Stomach (tissue), 4 donors: ENCODE measurements around the gene FNDC3B.

Source experiments
- CTCF ChIP-seq, 7 experiments: fragments of 450-650 bp in 4 of 7; fragments of 200-600 bp in 3 of 7; sonication (generic) in 3 of 7; IDR thresholded peaks; one replicate each; pipeline ENCODE4 v1.5.1; 2016 to 2019; ENCODE audit warnings: antibody characterized with exemption in 7 of 7, control low read depth in 2 of 7, mild to moderate bottlenecking in 1 of 7
- EP300 ChIP-seq: sonication (generic); formaldehyde crosslinking; IDR thresholded peaks from one replicate; pipeline ENCODE4 v1.6.1; 2017; ENCODE audit warnings: antibody characterized with exemption
- POLR2A ChIP-seq, 4 donors: fragments of 450-650 bp; IDR thresholded peaks; one replicate each; pipeline ENCODE4 v1.6.1; 2016; ENCODE audit warnings: antibody characterized with exemption in 4 of 4, control low read depth in 2 of 4, mild to moderate bottlenecking in 1 of 4, moderate library complexity in 1 of 4

GRCh38 chr3:172246107-172246844 is 206.9 kb downstream of the FNDC3B start:
- TF ChIP-seq CTCF (IDR thresholded peaks at IDR 0.05), result no peak
- no peak for TF ChIP-seq POLR2A (IDR thresholded peaks at IDR 0.05)
- TF ChIP-seq EP300, result no peak
